COR-L47 (cell line): ENCODE measurements around the gene STK38.

Source experiments
- DNase-seq: peaks from one replicate; lab custom pipeline; 2025; lab: John Stamatoyannopoulos, UW

STK38 gene

DNA sequence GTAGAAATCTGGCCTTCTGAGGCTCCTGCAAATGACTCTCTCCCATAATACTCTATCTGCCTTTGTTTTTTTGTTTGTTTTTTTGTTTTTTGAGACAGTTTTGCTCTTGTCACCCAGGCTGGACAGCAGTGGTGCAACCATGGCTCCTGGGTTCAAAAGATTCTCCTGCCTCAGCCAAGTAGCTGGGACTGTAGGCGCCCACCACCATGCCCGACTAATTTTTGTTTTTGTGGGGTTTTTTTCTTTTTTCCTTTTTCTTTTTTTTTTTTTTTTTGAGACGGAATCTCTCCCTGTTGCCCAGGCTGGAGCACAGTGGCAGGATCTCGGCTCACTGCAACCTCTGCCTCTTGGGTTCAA is 16.6 kb upstream of the STK38 start:
- no peak for DNase-seq

DNA sequence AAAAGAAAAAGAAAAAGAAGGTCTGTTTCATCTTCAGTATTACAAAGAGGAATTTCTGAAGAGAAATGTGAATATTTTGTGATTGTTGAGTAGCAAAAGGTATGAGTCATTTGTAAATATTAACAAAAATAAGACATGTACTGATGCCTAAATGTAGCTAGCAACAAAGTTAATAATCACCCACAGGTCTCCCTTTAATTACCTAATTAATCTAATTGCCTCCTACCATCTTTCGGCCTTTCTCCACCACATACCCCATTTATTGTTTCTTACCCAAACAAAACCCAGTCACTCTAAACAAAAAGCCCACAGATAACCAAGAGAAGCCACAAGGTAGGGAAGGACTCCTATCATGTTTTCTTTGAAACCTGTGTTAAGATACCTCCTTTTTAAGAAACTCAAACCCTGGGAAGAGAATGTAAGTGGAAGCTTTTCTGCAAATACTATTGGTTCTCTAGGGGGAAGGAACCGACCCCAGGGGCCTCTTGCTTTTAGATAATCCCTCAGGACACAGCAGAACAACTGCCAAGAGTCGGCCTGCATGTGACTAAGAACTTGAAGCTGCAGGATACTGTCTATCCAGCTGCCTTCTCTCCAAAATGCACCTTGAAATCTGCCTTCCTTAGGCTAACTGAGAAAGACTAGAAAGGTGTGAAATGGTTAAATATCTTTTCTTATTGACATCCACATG is 16.1 kb upstream of the STK38 start:
- DNase-seq, result no peak

DNA sequence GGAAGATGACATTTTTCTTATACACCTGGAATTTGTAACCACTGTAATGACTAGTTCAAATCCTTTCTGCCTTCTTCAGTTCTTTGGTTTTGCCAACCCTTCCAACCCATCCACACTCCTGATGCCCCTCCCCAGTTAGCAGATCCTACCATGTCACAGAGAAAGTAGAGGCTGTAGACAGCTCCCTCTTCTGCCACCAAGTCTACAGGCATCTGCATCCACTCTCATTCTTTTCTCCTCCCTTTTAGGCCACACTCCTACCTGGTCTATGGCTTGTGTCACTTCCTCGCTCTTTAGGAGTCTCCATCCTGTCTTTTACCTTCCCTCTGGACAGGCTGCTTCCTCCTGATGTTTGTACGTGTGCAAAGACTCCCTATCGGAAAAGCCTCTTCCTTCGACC is 13.5 kb upstream of the STK38 start:
- no peak for DNase-seq

DNA sequence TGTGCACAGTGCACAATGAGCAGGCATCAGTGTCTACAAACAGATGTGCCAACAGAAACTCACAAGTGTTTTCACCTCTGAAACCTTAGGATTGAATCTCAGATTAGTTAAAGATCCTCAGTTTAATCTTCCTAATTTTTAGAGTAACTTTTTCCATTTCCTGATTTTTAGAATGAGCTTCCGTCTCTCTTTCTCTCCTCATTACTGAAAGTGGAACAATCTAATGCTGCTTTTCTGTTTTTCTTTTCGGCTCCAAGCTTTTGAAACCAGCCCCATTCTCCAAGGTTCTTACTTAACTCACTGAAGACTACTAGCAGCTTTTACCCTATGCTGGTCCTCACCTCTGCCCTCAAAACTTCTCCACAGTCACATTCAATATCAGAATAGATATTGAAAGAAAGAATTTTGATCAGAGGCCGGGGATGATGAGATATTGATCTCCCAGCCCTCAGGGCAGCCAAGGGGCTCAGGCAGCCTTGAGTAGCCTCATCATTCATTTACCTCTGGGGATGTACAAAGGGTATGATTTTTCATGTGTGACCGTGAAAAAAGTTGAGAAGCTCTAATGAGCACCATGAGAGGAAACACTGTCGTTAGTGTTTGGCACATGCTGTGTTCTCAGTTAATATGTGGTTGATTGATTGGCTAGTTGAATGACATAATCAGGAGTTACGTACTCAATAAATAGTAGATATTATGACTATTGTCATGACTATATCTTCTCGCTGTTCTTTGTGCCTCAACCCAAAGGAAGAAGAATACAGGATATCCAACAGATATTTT is 11.9 kb upstream of the STK38 start:
- DNase-seq, result no peak

DNA sequence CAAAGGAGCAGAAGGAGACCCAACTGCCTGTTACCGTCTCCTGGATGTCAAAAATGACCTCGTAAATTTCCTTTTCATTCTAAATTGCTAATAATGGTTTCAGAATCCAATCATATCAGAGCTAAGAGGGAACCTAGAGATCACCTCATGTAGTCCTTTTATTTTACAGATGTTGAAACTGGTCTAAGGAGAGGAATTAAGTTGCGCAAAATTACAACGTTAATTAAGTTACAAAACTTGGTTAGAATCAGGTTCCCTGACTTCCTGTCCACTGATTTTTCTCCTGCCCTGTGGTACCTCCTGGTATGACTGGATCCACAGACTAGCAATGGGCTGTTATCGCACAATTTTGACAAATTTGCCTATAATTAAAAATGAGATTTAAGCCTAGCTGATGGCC is 9.0 kb upstream of the STK38 start:
- DNase-seq, result no peak

DNA sequence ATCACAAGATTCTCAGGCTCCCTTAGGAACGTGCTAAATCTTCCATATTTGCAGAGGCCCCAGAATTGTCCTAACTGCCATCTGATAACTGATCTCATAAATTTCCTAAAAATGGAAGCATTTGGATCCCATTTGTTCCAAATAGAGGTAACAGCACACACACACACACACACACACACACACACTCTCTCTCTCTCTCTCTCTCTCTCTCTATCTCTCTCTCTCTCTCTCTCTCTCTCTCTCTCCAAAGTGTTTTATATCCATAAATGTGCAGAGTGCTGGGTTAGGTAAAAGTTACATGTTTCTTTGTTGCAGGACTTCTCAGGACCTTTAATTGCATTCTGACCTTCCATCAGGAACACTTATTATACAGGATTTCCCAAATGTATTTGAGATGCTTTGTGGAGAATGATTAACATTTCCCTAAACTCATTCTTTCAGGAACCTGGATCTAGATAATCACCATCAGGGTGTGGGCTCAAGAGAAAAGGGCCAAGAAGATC is 8.5 kb upstream of the STK38 start:
- no peak for DNase-seq

DNA sequence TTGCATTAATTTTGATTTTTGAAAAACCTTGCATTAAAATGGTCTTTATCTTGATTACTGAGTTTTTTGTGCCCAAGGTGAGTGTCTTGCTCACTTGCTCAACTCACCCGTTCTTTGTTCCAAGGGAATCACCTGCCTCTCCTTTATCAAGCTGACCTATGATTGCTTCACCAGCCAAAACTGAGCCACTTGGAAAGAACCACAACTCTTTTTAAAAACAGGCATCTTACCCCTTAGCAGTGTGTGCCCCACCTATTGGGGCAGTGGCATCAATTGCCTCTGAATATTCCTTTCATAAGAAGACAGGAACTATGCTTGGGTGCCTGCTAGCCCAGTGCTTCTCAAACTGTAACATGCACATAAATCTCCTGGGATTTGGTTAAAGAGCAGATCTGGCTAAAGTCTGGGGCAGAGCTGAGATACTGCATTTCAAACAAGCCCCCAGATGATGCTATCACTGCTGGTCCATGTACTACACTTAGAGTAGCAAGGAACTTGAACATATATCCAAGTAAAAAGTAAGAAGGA is 3.3 kb upstream of the STK38 start:
- DNase-seq, result no peak

DNA sequence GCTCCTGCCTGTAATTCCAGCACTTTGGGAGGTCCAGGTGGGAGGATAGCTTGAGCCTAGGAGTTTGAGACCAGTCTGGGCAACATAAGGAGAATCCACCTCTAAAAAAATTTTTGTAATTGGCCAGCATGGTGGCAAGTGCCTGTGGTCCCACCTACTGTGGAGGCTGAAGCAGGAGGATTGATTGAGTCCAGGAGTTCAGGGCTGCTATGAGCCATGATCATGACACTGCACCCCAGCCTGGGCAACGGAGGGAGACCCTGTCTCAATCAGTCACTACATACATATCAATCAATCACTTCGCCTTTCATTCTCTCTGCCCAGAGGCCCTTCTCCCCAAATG is 1.1 kb upstream of the STK38 start:
- no peak for DNase-seq

DNA sequence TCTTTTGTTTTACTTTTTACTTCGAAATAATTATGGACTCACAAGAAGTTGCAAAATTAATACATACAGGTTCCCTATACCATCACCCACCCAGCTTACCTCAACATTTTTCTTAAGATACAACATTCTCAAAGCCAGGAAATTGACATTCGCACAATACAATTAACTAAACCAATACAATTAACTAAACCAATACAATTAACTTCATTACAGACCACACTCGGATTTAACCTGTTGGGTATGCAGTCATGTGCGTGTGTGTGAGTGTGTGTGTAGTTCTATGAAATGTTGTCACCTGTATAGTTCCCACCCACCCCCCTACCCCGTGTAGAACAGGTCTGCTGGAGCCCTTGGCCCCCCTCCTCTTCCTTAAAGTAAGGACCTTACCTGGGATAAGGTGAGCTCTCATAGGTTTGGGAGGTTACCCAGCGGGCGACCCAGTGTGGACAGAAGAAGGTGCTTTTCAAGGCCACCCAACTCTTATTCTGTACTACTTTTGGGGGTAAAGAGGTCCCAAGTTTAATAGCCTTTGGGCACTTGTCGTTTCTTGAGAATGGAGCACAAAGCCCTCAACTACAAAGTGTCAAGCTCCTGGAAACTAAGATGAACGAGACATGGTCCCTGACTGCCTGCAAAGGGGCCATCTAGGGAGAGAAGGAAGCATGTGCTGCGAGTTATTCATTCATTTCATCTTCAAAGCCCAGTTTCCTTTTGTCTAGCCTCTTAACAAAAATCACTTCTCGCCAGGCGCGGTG is 544 bp upstream of the STK38 start:
- DNase-seq, result peak; percentile 75

DNA sequence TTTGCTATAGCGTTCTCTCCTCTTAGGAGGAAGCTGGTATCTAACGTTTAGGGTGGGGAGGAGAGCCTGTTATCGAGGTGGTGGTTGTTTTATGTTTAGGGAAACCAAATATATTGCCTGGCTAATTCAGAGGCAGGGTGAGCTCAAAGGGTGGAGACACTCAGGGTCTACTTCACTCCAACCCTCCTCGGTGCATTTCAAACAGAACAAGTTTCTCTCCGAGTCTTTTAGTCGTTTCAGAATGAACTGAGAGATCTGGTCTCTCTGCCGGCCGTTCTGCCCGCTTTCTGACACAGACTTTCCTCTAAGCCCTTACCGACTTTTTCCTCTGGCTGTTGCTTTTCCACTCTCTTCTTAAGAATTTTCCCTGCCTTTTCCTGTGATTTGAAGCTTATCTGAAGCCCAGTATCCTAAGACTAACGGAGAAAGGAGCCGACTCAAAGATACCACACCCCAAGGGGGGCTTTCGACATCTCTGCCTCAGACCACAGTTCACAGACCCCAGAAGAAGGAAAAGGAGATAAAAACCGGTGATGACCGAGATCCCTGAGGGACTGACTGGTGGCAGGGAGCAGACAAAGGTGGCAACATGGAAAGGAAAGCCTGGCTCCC is 865 bp downstream of the STK38 start:
- no peak for DNase-seq

DNA sequence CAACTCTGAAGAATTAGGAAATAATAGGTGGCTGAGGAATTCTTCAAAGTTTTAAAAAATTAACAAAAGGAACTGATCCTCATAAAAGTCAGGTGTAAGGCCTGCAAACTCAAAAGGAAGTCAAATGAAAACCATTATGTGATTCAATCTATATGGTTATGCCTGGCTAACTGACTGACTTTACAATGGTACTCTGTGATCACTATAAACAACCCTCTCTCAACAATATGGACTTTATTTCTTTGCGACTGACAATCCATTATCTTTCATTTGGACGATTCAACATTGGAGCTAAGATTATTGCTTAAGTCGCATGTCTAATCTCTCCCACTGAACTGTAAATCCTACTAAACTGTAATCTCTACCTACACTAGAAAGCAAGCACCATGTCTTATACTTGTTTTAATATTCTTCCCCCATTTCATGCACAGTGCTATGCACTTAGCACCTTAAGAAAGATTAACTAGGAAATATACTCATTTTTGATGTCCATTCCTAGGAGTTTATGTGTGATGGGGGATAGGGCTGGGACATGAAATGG is 1.4 kb downstream of the STK38 start:
- no peak for DNase-seq

DNA sequence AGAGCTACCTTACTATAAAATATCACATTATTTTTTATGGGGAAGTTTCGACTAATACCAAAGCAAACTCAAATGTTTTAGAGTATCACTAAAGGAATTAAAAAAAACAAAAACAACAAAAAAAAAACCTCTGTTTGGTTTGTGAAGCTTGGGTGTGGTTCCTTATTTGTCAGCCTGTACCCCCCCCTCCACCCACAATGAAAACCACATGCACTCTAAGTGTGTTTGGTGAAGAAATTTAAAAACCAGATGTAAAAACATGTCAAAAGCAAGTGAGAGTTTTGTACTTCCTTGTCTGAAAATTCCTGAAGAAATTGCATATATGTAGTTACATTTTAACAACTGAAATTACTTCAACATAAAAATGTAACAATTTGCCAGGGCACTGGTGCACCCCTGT is 3.1 kb downstream of the STK38 start:
- no peak for DNase-seq

DNA sequence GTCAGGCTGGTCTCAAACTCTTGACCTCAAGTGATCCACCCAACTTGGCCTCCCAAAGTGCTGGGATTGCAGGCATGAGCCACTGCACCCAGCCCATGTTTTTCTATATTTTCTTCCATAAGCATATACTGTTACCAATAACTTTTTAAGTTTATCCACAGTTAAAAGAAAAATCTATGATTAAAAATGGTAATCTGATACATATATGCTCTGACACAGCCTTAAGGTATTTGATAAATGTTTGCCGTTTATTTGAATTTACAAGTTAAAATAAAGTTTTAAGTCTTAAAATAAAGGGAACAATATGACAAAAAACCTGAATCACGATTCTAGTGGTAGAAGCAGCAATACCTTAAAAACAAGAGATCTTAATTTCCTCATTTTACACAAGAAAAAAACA is 5.2 kb downstream of the STK38 start:
- DNase-seq, result no peak

DNA sequence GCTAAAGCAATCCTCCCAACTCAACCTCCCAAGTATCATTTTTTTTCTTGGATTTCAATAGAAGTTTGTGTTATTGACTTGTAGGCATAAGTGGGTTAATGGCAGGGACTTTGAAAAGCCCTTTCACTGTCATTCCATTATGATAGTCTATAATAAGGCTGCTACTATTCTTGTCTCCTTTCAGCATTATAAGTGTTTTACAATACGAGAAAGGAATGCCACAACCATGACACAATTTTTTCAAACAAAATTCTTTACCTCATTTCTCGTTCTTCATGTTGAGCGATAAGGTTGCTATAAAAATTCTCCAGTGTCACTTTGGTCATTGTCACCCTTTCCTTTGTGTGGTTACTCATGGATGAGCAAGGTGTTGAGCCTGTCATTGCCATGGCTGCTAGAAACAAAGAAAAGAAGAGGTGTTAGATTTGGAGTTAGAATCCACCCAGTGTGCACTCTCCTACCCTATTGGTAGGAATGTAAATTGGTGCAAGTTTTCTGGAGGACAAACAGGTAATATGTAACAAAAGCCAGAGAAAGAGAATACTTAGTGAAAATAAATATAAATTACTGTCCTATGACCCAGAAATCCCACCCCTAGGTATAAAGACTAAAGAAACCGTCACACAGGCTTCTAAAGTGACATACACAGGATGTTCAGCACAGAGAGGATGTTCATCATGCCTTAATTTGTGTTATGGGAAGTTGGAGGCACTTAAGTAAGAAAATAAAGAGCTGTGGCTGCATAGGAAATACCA is 7.3 kb downstream of the STK38 start:
- no peak for DNase-seq

DNA sequence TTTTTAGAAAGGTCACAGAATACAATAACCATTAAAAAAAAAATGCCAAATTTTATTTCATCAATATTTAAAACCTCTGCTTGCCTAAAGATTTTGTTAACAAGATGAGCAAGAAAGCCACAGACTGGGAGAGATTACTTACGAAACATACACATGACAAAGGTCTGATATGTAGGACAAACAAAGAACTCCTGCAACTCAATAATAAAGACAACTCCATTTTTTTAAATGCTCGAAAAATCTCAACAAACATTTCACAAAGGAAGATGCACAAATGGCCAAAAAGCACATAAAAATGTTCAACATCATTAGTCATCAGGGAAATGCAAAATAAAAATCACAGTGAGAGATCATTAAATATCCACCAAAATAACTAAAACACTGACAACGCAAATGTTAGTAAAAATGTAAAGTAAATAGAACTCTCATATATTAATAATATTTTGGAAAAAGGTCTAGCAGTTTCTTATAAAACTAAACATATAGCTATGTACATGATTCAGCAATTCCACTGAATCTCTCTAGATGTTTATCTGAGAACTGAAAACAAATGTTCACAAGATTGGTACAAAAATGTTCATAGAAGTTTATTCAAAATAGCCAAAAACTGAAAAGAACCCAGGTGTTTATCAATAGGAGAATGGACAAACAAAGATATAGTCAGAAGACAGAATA is 10.3 kb downstream of the STK38 start:
- no peak for DNase-seq

DNA sequence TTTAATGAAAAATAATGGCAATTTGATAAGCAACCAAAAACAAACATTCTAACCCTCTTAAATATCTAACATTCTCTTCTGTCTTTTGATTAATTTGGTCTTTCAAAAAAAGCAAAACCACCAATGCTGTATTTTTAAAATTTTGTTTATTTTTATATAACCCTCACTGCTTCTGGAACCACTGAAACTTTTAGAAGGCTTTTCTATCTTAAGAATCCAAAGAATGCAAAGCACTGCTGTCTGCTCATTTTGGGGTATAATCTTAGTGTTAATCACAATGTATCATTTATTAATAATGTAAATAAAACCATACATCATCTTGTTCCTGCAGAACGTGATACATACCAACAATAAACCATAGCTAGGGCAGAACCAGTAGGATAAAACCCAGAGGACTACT is 14.0 kb downstream of the STK38 start:
- no peak for DNase-seq

DNA sequence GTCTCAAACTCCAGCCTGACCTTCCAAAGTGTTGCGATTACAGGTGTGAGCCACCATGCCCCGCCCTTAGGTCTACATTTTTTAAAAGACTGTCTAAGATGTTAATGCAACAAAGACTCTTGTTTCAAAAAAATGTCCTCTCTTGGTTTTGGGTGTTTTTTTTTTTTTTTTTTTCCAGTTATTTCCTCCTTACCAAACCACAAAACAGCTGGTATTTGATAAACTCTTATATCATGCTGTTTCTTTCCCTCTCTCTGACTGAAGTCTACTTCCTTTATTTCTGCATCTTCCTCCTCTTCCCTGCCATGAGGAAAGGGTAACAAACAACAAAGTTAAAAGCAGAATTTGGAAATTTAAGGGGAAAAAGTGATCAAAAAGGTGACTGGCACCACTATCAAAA is 21.2 kb downstream of the STK38 start:
- DNase-seq, result no peak

DNA sequence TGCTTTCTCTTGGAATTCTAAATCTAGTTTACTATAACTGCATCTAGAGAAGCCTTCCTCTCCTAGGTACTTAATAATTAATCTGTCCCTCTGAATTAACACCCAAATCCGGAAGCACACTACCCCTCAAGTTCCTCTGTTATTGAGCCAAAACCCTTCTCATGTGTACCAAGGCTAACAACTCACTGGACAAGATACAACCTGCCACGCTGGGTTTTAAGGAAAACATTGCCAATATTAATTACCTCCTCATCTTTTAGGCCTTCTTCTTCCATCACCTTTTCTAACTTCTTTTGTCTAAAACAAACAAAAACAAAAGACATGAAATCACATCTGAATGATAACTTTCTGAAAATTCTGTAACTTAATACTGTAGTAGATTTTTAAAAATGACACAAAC is 21.9 kb downstream of the STK38 start:
- no peak for DNase-seq

DNA sequence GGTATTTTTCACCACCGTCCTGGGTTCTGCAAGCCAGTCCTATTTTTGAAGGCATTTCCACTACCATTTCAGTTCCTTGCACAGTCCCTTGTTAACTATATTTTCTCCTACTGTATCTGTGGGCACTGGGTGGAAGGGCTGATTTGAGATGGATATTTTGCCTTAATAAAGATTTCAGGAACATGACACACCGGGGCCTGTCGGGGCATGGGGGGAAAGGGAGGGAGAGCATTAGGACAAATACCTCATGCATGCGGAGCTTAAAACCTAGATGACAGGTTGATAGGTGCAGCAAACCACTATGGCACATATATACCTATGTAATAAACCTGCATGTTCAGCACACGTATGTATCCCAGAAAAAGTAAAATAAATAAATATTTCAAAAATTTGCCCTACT is 22.4 kb downstream of the STK38 start:
- DNase-seq, result no peak

DNA sequence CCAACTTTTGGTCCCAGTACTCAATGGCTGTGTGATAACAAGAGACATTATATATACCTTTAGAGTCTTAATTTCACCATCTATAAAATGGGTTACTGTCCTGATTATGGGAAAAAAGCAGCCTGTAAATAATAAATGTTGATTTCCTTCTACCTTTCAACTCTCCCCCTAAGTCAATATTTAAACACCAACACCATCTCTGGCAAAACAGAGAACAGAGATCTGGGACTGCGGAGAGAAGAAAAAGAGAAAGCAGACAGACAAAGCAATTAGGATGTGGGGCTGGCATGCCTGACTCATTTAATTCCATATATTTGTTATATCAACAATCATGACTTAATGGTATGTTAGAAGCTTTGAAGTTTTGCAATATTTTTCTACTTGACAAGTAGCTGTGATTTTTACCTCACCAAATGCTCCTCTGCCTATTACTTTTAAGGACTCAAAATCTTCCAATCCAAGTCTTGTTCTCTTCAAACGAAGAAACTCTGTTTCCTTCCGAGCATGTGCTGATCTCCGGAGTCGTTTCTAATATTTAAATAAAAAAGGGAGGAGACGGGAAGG is 23.3 kb downstream of the STK38 start:
- no peak for DNase-seq

DNA sequence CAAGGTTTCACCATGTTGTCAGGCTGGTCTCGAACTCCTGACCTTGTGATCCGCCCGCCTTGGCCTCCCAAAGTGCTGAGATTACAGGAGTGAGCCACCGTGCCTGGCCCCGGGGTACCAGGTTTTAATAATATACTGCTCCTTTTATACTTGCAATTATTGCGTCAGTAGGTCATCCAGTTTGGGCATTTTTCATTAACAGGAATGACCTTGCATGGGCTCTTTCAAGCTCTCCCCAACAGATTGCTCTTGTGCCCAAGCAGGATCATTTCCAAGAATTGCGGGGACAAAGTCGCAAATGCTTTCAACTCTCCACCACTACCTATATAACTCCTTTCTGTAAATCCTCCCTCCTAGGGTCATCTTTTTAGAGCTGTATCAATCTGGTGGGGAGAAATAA is 23.8 kb downstream of the STK38 start:
- DNase-seq, result no peak
